NCI-H2196 (cell line): ENCODE data around the gene ASCC3.

Experiments
- DNase-seq: peaks from one replicate; lab custom pipeline; 2025; ENCODE audit not compliant: unreplicated experiment; lab: John Stamatoyannopoulos, UW

Gene ASCC3

DNA sequence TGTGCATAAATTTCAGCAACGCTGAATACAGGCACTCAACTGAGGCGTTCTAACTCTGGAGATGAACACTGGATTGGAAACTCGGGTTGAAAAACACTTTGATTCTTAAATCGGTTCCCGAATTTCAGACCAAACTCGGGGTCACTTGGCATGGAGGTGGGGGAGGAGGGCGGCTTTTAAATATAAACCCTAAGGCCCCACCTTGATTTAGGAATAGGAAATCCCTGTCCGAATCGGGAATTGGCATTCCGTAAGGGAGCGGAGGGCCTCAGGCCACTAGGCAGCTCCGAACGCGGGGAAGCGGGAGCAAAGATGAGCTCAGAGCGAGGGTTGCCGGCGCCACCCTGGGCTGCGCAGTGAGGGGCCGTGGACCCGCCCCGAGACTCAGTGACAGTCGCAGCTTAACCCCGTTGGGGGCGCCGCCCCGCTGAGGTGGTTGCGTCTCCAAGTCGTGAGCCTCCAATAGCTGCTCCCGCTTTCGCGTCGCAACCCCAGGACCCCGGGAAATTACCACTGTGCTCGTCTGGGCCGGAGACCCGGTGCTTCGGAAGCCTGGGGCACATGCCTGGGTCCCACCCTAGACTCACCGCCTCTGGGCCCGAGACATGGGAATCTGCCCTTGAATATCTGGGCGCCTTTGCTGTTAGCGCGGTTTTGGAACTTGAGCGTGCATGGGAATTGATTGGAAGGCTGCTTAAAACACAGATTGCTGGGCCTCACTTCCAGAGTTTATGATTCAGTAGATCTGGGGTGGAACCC, 411.8 kb downstream of the ASCC3 start:
- DNase-seq: no peak

- DNase-seq: no peak
Measured at GRCh38 chr6:100468016-100468622, 413.0 kb downstream of the ASCC3 start.

- no peak for DNase-seq
Measured at GRCh38 chr6:100467129-100468015, 413.8 kb downstream of the ASCC3 start.

DNA sequence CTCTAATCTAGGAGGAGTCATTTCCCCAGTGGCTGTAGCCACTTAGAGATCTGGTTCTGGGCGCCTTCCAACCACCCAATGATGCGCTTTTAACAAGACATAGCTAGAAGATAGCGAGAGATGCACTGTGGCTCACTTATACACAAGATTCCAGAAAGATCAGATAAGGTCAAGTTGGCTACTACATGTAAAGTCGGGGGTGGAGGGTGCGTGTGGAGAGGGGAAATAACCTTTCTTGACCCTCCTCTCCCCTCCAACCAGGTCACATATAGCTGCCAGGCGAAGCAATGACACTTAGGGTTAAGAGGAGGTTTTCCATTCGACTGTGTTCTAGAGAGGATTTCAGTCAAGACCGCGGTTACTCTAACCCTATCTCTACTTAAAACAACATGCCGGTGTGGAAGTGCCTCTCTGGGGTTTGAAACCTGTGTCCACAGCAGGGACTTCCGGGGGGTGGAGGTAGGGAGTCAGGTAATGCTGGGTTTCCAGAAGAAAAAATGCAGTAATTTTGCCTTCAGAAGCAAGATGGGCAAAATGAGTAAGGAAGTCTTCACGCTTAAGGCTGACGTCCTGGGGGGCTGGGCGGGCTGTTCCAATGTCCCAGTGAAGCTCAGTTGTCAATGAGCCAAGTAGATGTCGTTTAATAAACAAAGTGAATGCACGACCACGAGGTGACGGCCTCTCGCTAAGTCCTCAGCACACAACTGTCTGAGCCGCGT, 414.6 kb downstream of the ASCC3 start:
- no peak for DNase-seq

GRCh38 chr6:100465701-100466409, 415.3 kb downstream of the ASCC3 start:
- no peak for DNase-seq

DNA sequence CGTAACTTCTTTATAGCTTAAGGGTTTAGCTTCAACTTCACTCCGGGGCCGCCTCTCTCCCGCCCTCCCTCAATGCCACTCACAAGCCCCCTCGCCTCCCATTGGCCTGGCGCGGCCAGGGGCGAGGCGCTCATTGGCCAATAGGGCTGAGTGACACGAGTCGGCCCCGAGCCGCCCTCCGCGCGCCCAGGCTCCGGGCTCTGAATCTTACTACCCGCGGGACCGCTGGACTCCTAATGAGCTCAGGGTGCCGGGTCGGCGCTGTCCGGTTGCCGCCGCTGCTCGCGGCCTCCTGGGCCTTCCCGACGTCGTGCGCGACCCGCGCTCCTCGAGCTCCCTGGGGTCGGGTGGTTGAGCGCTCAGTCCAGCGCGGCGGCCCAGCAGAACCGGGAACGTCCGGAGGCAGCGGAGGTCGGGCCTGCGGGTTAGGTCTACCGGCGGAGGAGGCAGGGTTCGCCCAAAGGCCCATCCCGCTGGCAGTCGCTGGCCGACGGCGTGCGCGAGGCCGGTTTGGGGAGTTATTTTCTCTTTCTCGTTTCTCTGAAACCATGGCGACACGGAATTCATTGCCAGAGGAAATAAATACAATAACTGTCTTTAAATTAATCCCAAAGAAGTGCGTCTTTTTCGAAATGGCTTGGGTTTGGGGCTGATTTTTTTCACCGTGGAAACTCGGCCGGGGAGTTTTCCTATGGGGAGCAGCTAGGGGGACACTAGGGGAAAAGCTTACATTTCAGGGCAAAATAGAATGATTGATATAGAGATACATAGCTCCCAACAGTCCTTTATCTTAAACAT, 416.0 kb downstream of the ASCC3 start, which contains the start of gene SIM1:
SIM1 (minus strand) TSS at position 19 of the 798 bp plus-strand sequence. CDS start 1,453 bp downstream, outside the sequence.
- no peak for DNase-seq

GRCh38 chr6:100464162-100464851, 416.8 kb downstream of the ASCC3 start:
- DNase-seq: no peak

GRCh38 chr6:100463630-100464161, 417.4 kb downstream of the ASCC3 start:
- DNase-seq: no peak

DNA sequence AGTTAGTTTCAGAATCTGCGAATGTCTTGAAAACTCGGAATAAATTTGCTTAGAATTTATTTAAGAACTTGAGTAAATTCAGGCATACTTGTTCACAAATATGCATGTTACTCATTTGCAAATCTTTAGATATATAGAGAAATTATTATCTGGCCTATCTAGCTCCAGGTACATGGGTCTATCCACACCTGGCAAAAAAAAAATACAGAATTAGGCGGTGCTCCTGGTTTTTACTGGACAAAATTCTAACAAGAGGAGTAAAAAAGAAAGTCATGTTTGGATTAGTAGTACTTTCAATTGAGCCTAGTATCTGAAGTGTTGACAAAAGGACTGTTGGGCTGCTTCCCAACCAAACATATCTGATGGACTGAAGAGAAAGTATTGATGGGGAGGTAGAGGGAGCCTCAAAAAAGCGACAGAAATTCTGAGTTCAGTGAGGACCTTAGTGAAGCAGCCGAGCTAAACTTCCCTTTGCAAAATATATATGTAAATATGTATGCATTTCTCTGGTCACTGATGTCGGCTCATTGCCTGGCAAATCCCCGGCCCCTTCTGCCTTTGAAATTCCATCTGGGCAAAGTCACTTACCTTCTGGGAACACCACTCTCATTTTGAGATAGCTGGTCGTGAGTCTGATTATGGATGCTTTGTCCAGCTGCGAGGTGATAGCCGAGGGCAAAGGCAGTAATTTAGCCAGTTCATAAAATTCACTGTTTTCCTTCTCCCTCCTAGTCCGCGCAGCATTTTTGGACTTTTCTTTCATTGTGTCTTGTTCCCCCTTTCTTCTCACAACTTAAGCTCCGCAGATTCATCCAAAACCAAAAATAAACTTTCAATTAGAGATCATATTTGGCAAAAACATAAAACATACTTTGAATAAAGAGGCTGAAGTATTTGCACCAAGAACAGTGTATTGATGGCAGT, 418.2 kb downstream of the ASCC3 start:
- DNase-seq: no peak

DNA sequence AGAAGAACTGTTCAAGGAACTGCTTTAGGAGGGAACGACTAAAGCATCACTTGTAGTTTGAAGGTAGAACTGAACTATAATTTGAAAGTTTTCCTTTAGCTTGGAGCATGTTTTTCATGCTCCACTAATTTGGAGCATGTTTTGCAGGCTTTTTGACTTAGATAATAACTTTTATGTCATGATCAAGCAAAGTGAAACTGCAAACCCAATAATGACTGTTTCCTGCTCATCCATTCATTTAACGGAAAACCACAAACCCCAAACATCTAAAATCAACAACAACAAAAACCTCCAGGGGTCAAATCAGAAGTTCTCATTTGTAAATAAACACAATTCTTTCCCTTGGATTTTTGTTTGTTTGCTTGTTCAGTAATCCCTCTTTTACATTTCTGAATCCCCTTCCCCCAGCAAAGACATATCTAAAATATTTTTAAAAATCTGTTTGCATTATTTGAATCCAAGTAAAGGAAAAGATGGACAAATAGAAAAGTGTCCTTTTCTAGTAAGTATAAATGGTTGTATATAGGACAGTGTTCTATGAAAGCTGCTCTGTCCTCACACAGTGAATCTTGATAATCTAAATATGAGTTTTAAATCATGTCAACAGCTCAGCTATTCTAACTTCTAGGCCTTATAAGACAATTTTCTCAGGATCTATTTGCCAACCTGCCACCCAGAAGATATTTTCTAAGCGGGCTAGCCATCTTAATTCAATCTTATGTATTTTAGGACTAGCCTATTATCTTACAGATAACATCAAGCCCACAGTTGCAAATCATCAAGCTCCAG, 419.0 kb downstream of the ASCC3 start:
- DNase-seq: no peak

- DNase-seq: no peak
Measured at GRCh38 chr6:100461278-100461916, 419.7 kb downstream of the ASCC3 start.

DNA sequence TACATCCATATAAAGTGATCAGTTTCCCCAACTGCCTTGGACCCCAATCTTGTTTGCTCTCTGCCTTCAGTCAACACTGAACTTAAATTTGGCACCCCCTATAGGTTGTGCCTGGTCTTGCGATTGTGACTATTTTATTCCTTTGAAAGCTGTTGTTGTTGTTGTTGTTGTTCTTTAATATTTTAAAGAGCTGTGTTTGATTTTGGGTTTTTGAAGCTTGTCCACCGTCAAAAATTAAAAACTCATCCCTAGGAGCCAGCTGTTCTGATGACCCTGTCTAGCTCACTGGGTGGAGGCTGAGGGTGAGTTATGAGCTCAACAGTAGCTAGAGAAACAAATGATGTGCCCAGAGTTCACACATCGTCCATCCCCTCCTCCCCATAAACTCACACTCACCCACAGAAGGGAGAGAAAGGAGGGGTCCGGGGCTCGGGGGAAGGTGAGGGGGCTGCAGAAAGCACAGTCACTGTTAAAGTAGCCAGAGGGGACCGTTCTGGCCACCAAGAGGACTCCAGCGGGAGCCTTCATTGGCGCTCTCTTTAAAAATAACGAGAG, 420.4 kb downstream of the ASCC3 start:
- no peak for DNase-seq

DNA sequence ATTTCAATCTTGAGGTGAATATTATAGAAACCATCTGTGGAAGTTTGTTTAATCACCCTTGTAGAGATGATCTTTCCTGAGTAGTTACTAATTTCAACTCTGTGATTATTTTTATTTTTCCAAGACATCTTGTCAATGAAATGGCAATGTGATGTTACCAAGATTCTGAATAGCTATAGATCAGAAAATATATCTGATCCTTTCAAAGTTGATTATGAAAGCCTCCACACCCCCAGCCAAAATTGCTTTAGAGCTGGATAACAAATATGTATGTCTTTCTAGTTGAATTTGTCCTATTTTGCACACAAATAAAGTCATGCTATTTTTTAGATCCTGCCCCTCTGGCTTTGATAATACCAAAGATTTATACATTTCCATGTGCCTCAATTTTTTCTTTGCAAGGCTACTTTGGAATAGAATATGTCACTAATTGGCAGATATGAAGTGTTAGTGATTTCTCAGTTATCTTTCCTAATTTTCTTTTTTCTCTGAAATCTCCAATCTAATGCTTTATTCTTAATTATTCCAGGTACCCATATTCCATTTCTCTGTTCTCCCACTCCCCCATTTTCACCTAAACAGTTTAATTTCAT, 421.4 kb downstream of the ASCC3 start:
- no peak for DNase-seq

GRCh38 chr6:100458841-100459591, 422.1 kb downstream of the ASCC3 start:
- no peak for DNase-seq
